MM.1S (cell line): ENCODE data around the gene MPRIP.

Experiments
- DNase-seq: peaks from one replicate; pipeline ENCODE4 v3.0.0-alpha.2; 2015
- H2AFZ ChIP-seq: fragments of 300-600 bp; sonication (generic); 2 replicates; pipeline ENCODE4 v1.6.0; 2016; ENCODE audit warnings: antibody characterized with exemption, low read length
- H3F3A ChIP-seq: fragments of 300-600 bp; sonication (generic); 2 replicates; pipeline ENCODE4 v1.6.1; 2016; ENCODE audit warnings: mild to moderate bottlenecking, antibody characterized with exemption, low read length, moderate library complexity, mixed read lengths; ENCODE audit not compliant: insufficient read depth
- H3K27ac ChIP-seq: fragments of 300-600 bp; sonication (generic); 2 replicates; pipeline ENCODE4 v1.5.1; 2016; ENCODE audit warnings: mild to moderate bottlenecking, low read length
- H3K27me3 ChIP-seq: fragments of 300-600 bp; sonication (generic); replicated peaks from 2 replicates; pipeline ENCODE4 v1.6.0; 2016; ENCODE audit warnings: low read length; ENCODE audit not compliant: insufficient read depth
- H3K36me3 ChIP-seq: fragments of 300-600 bp; sonication (generic); replicated peaks from 2 replicates; pipeline ENCODE4 v1.6.1; 2016; ENCODE audit warnings: mild to moderate bottlenecking, low read length, mixed read lengths; ENCODE audit not compliant: insufficient read depth
- H3K4me1 ChIP-seq: fragments of 300-600 bp; sonication (generic); 2 replicates; pipeline ENCODE4 v1.6.1; 2016; ENCODE audit warnings: low read length, mixed read lengths
- H3K4me2 ChIP-seq: fragments of 300-600 bp; sonication (generic); 2 replicates; pipeline ENCODE4 v1.6.0; 2016; ENCODE audit warnings: low read depth, low read length
- H3K4me3 ChIP-seq: fragments of 300-600 bp; sonication (generic); 2 replicates; pipeline ENCODE4 v1.5.1; 2016; ENCODE audit warnings: low read length, mixed read lengths
- H3K79me2 ChIP-seq: fragments of 300-600 bp; sonication (generic); 2 replicates; pipeline ENCODE4 v1.6.1; 2016; ENCODE audit warnings: mixed run types, low read length, mixed read lengths
- H3K9ac ChIP-seq: fragments of 300-600 bp; sonication (generic); 2 replicates; pipeline ENCODE4 v1.6.1; 2016; ENCODE audit warnings: low read length, mixed read lengths
- H3K9me2 ChIP-seq: fragments of 300-600 bp; sonication (generic); replicated peaks from 2 replicates; pipeline ENCODE4 v1.6.1; 2016; ENCODE audit warnings: mild to moderate bottlenecking, low read length, mixed read lengths; ENCODE audit not compliant: insufficient read depth
- H3K9me3 ChIP-seq: fragments of 300-600 bp; sonication (generic); replicated peaks from 2 replicates; pipeline ENCODE4 v1.6.1; 2016; ENCODE audit warnings: mild to moderate bottlenecking, low read length, mixed read lengths; ENCODE audit not compliant: insufficient read depth
- H4K20me1 ChIP-seq: fragments of 300-600 bp; sonication (generic); 2 replicates; pipeline ENCODE4 v1.6.1; 2016; ENCODE audit warnings: mild to moderate bottlenecking, low read length, moderate library complexity, mixed read lengths; ENCODE audit not compliant: insufficient read depth
- EZH2 ChIP-seq: fragments of 300-600 bp; sonication (generic); optimal IDR thresholded peaks from 2 replicates; pipeline ENCODE3; 2017; ENCODE audit warnings: low read depth, mild to moderate bottlenecking, antibody characterized with exemption, low read length, mixed read lengths
- EZH2phosphoT487 ChIP-seq: fragments of 300-600 bp; sonication (generic); IDR thresholded peaks from 2 replicates; pipeline ENCODE4 v1.6.1; 2018; ENCODE audit warnings: antibody characterized with exemption, low read length
- TF ChIP-seq, protein P1 (sequence below): fragments of 300-600 bp; sonication (generic); IDR thresholded peaks from 2 replicates; pipeline ENCODE4 v1.5.1; 2016; ENCODE audit warnings: antibody characterized with exemption, low read length, mixed read lengths

Gene MPRIP

DNA sequence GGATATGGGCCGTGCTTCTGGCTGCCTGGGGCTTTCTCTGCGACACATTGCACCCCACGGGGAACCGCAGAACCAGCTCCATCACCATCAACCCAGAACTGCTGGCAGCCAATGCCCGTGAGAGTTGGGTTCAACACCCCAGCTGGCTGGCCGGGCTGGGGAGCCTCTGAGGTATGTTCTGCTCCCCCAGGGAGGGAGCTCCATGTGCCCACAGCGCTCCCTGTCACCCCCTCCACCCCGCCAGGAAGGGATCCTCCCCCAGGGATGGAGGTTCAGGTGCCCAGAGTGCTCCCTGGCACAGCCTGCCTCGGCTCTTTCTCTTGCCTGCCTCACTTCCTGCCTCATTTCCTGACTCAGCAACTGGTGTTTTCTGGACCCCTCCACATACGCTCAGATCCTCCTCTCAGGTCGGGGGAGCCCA lies 24.2 kb upstream of the MPRIP start:
- Histone ChIP-seq H3K36me3 (no peaks in the 10 kb centered on the region), H3K4me3 (no peak overlapping the region), H3K27ac (no peak overlapping the region), H3K9me3 (no peaks in the 10 kb centered on the region), H3K4me1 (no peaks in the 10 kb centered on the region), H4K20me1 (no peaks in the 10 kb centered on the region), H3F3A (no peaks in the 10 kb centered on the region), H2AFZ (no peak overlapping the region), H3K4me2 (no peak overlapping the region), H3K79me2 (no peaks in the 10 kb centered on the region), H3K9ac (no peak overlapping the region), H3K9me2 (no peaks in the 10 kb centered on the region), H3K27me3 (no peaks in the 10 kb centered on the region)
- no peak for DNase-seq
- TF ChIP-seq EZH2 (no peak), EZH2phosphoT487 (no peak)
- TF ChIP-seq, protein P1, sequence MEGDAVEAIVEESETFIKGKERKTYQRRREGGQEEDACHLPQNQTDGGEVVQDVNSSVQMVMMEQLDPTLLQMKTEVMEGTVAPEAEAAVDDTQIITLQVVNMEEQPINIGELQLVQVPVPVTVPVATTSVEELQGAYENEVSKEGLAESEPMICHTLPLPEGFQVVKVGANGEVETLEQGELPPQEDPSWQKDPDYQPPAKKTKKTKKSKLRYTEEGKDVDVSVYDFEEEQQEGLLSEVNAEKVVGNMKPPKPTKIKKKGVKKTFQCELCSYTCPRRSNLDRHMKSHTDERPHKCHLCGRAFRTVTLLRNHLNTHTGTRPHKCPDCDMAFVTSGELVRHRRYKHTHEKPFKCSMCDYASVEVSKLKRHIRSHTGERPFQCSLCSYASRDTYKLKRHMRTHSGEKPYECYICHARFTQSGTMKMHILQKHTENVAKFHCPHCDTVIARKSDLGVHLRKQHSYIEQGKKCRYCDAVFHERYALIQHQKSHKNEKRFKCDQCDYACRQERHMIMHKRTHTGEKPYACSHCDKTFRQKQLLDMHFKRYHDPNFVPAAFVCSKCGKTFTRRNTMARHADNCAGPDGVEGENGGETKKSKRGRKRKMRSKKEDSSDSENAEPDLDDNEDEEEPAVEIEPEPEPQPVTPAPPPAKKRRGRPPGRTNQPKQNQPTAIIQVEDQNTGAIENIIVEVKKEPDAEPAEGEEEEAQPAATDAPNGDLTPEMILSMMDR = no peak

DNA sequence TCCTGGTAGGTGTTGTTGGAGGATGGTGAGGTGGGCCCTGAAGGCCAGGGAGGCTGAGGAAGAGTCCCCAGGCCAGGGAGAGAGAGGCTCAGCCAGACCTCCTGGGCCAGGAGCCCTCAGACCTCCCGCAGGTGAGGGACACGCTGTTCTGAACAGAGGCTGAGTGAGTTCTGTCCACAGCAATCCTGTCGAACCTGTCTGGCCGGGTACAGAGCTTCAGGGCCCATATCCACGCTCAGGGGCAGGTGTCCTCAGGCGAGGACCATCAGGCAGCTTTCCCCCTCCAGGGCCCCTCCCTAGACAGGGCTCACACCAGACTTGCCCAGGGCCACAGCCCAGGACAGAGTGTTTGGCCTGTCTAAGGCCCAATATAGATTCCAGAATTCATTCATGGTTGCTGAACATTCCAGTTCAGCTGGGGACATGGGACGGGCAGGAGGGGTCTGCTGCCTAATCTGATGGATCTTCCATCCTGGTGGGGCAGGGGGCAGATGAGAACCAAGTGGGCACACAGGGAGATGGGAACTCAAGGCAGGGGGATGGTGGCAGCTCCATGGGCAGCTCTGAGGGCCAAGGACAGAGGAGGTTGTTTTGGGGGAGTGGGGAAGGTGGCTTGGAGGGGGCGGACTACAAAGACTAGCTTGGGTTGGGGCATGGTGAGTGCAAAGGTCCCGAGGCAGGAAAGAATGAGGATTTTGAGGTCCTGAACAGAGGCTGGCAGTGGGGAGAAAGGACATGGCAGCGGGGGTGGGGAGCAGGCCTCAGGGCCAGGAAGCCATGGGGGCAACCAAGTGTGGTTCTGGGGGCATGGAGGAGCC lies 23.4 kb upstream of the MPRIP start:
- TF ChIP-seq EZH2phosphoT487 (no peak), EZH2 (no peak)
- TF ChIP-seq, protein P1 = no peak
- Histone ChIP-seq H3K27ac (no peak overlapping the region), H3F3A (no peaks in the 10 kb centered on the region)

DNA sequence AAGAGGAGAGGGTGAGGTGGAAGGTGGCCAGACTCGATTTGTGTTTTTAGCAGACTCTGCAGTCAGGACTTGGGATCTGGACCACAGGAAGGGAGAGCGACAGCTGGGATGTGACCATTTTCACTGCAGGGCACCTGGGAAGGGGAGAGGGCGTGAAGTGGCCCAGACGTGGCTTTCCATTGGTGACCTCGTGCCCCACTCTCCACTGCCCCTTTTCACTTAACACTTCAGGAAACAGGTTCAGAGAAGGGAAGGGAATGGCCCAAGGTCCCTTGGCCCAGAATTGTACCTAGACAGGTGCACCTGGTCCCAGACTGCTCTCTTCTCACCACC lies 22.9 kb upstream of the MPRIP start:
- Histone ChIP-seq H3K4me1 (no peaks in the 10 kb centered on the region), H3K9me2 (no peaks in the 10 kb centered on the region), H3K79me2 (no peaks in the 10 kb centered on the region), H3K9ac (no peak overlapping the region), H3F3A (no peaks in the 10 kb centered on the region), H2AFZ (no peak overlapping the region), H3K27ac (no peak overlapping the region), H3K4me2 (no peak overlapping the region), H4K20me1 (no peaks in the 10 kb centered on the region), H3K4me3 (no peak overlapping the region), H3K27me3 (no peaks in the 10 kb centered on the region), H3K9me3 (no peaks in the 10 kb centered on the region), H3K36me3 (no peaks in the 10 kb centered on the region)
- TF ChIP-seq EZH2 = no peak
- TF ChIP-seq EZH2phosphoT487 = no peak
- TF ChIP-seq, protein P1 = no peak
- DNase-seq = no peak

More for the DNA sequence above, 23.4 kb upstream of the MPRIP start:
- no peaks in the 10 kb centered on the region for H3K79me2 ChIP-seq
- no peak overlapping the region for H3K4me2 ChIP-seq
- no peaks in the 10 kb centered on the region for H4K20me1 ChIP-seq
- no peaks in the 10 kb centered on the region for H3K27me3 ChIP-seq
- H3K4me3 ChIP-seq = no peak overlapping the region
- H3K36me3 ChIP-seq = no peaks in the 10 kb centered on the region
- no peaks in the 10 kb centered on the region for H3K4me1 ChIP-seq
- no peak overlapping the region for H2AFZ ChIP-seq
- no peaks in the 10 kb centered on the region for H3K9me2 ChIP-seq
- no peak overlapping the region for H3K9ac ChIP-seq
- H3K9me3 ChIP-seq = no peaks in the 10 kb centered on the region
- no peak for DNase-seq
